Cardiac muscle cell (in vitro differentiated cells and primary cell): Measurements from ENCODE around the gene TRPC1. TPM values are rescaled to one million over a fixed set of nuclear protein-coding genes. Genes with fewer than 3 reads are reported as not detected.

Experiments
- DNase-seq, 2 donors: peaks; one replicate each; pipeline versions ENCODE4 v3.0.0 to v3.0.0-alpha.2; 2010 to 2017; ENCODE audit warnings: low read depth in 1 of 2, low spot score in 1 of 2
- H3K27ac ChIP-seq: fragments of 200-600 bp; sonication (generic); 2 replicates; pipeline ENCODE4 v1.5.1; 2016
- H3K27me3 ChIP-seq: fragments of 200-600 bp; sonication (generic); 2 replicates; pipeline ENCODE4 v1.6.0; 2016; ENCODE audit warnings: control low read depth
- H3K36me3 ChIP-seq: fragments of 200-600 bp; sonication (generic); 2 replicates; pipeline ENCODE4 v1.5.1; 2016; ENCODE audit warnings: control low read depth
- H3K4me1 ChIP-seq: fragments of 200-600 bp; sonication (generic); 2 replicates; pipeline ENCODE4 v1.8.1; 2017; ENCODE audit warnings: low read depth, mild to moderate bottlenecking, mixed run types
- H3K4me3 ChIP-seq: fragments of 200-600 bp; sonication (generic); 2 replicates; pipeline ENCODE4 v1.5.1; 2016; ENCODE audit warnings: mild to moderate bottlenecking
- H3K9me3 ChIP-seq: fragments of 200-600 bp; sonication (generic); 2 replicates; pipeline ENCODE4 v1.5.1; 2017; ENCODE audit warnings: low read depth, mild to moderate bottlenecking, control low read depth
- CTCF ChIP-seq: IDR thresholded peaks from 2 replicates; pipeline ENCODE4 v1.5.1; 2012; ENCODE audit warnings: low read depth, mild to moderate bottlenecking, low read length
- polyA plus RNA-seq: library from polyadenylated mRNA; unstranded; fragments of >200 nt; fragmentation: Nextera tagmentation; extraction: Ambion mirVana; gene quantifications from 2 replicates; pipeline ENCODE4 v1.2.1, GENCODE V29; 2016
- total RNA-seq: library from RNA; depleted of rRNA; stranded (reverse); fragments of >200 nt; gene quantifications from 2 replicates; pipeline ENCODE4 v1.2.3, GENCODE V29; 2016

Gene TRPC1
- total and polyA plus RNA-seq, 2 experiments from 2014 or later: 17.9 to 64.9 TPM

GRCh38 chr3:142716102-142716501 lies 7.7 kb upstream of the TRPC1 start:
- no peak overlapping the region for H3K4me3 ChIP-seq
- no peak for DNase-seq
- H3K9me3 ChIP-seq: no peaks in the 10 kb centered on the region
- no peaks in the 10 kb centered on the region for H3K4me1 ChIP-seq
- H3K27ac ChIP-seq: no peak overlapping the region
- no peak for TF ChIP-seq CTCF
- no peaks in the 10 kb centered on the region for H3K27me3 ChIP-seq
- H3K36me3 ChIP-seq: no peaks in the 10 kb centered on the region

GRCh38 chr3:142723665-142723967 lies 218 bp upstream of the TRPC1 start:
- no peak for TF ChIP-seq CTCF
- Histone ChIP-seq H3K4me1 (peaks cover 13% of the 10 kb centered on the region), H3K9me3 (no peaks in the 10 kb centered on the region), H3K27ac (peak overlapping the region; percentile 92), H3K36me3 (no peaks in the 10 kb centered on the region), H3K27me3 (no peaks in the 10 kb centered on the region), H3K4me3 (peak overlapping the region; percentile 84)
- no peak for DNase-seq

GRCh38 chr3:142724682-142725356 lies 985 bp downstream of the TRPC1 start:
- DNase-seq: peak in 1 of 2 donors; percentile 74
- H3K9me3 ChIP-seq: no peaks in the 10 kb centered on the region
- TF ChIP-seq CTCF: no peak
- peak overlapping the region; percentile 92 for H3K27ac ChIP-seq
- peaks cover 13% of the 10 kb centered on the region for H3K4me1 ChIP-seq
- H3K36me3 ChIP-seq: no peaks in the 10 kb centered on the region
- peak overlapping the region; percentile 84 for H3K4me3 ChIP-seq
- no peaks in the 10 kb centered on the region for H3K27me3 ChIP-seq

GRCh38 chr3:142725357-142725739 lies 1.5 kb downstream of the TRPC1 start:
- H3K27ac ChIP-seq: peak overlapping the region; percentile 92
- no peaks in the 10 kb centered on the region for H3K27me3 ChIP-seq
- H3K4me3 ChIP-seq: peak overlapping the region; percentile 84
- no peaks in the 10 kb centered on the region for H3K9me3 ChIP-seq
- no peaks in the 10 kb centered on the region for H3K36me3 ChIP-seq
- no peak for DNase-seq
- TF ChIP-seq CTCF: no peak
- peaks cover 13% of the 10 kb centered on the region for H3K4me1 ChIP-seq

GRCh38 chr3:142726017-142726416 lies 2.2 kb downstream of the TRPC1 start:
- Histone ChIP-seq H3K36me3 (peaks cover 2% of the 10 kb centered on the region), H3K4me1 (peaks cover 13% of the 10 kb centered on the region), H3K4me3 (peak overlapping the region; percentile 84), H3K27ac (no peak overlapping the region), H3K27me3 (no peaks in the 10 kb centered on the region), H3K9me3 (no peaks in the 10 kb centered on the region)
- no peak for DNase-seq
- no peak for TF ChIP-seq CTCF
